Vagina (tissue), 2 donors: ENCODE data around the gene FANCC. TPM values are rescaled to one million over a fixed set of nuclear protein-coding genes. Genes with fewer than 3 reads are reported as not detected.

ENCODE experiments used
- DNase-seq, 2 donors: peaks; one replicate each; pipeline ENCODE4 v3.0.0-alpha.2; 2017; ENCODE audit errors: extremely low spot score in 2 of 2
- H3K27ac ChIP-seq: fragments of 200-600 bp; sonication (generic); one replicate; pipeline ENCODE4 v1.5.1; 2019
- H3K27me3 ChIP-seq: fragments of 200-600 bp; sonication (generic); one replicate; pipeline ENCODE4 v1.5.1; 2019
- H3K36me3 ChIP-seq, 2 donors: fragments of 200-600 bp; sonication (generic); one replicate each; pipeline ENCODE4 v1.5.1; 2017 to 2019
- H3K4me1 ChIP-seq: fragments of 200-600 bp; sonication (generic); one replicate; pipeline ENCODE4 v1.5.1; 2019
- H3K4me3 ChIP-seq, 2 donors: fragments of 200-600 bp; sonication (generic); 1 replicate in 1 of 2; 2 replicates in 1 of 2; pipeline ENCODE4 v1.5.1; 2016 to 2019
- H3K9me3 ChIP-seq: fragments of 200-600 bp; sonication (generic); one replicate; pipeline ENCODE4 v1.5.1; 2019
- CTCF ChIP-seq, 3 experiments: fragments of 450-650 bp in 2 of 3; fragments of 200-600 bp in 1 of 3; sonication (generic) in 1 of 3; IDR thresholded peaks; one replicate each; pipeline ENCODE4 v1.5.1; 2017 to 2019; ENCODE audit warnings: antibody characterized with exemption in 3 of 3, mild to moderate bottlenecking in 2 of 3, moderate library complexity in 2 of 3
- POLR2A ChIP-seq, 2 donors: fragments of 450-650 bp; IDR thresholded peaks; one replicate each; pipeline ENCODE4 v1.6.1; 2017; ENCODE audit warnings: antibody characterized with exemption in 2 of 2, mild to moderate bottlenecking in 2 of 2, moderate library complexity in 2 of 2
- POLR2AphosphoS5 ChIP-seq, 2 donors: sonication (generic); formaldehyde crosslinking; IDR thresholded peaks; one replicate each; pipeline ENCODE4 v1.9.0; 2017; ENCODE audit warnings: antibody characterized with exemption in 2 of 2, mild to moderate bottlenecking in 2 of 2, low read depth in 1 of 2; ENCODE audit not compliant: insufficient read depth in 1 of 2
- intact Hi-C: fragments of 100-400 bp; cut with DNase I; formaldehyde crosslinking; loops from one replicate; pipeline ENCODE4 v1.15.1; 2023
- total RNA-seq: library from RNA; depleted of rRNA; stranded (reverse); fragments of >200 nt; gene quantifications from one replicate; pipeline ENCODE4 v1.2.3, GENCODE V29; 2016

The FANCC gene
- total RNA-seq, 1 donor from 2014 or later, result 17.2 TPM

GRCh38 chr9:95171001-95171400, 146.5 kb downstream of the FANCC start:
- no peaks in the 10 kb centered on the region for H3K36me3 ChIP-seq
- H3K4me1 ChIP-seq, result no peaks in the 10 kb centered on the region
- no peak overlapping the region for H3K4me3 ChIP-seq
- H3K27ac ChIP-seq, result no peak overlapping the region
- H3K27me3 ChIP-seq, result no peaks in the 10 kb centered on the region
- intact Hi-C loops, result no loop called here
- H3K9me3 ChIP-seq, result no peaks in the 10 kb centered on the region
- no peak for DNase-seq
- TF ChIP-seq POLR2AphosphoS5 (IDR thresholded peaks at IDR 0.05; ENCODE audit: insufficient read depth in 1 of 2, low read depth in 1 of 2) (no peak), POLR2A (IDR thresholded peaks at IDR 0.05) (no peak), CTCF (IDR thresholded peaks at IDR 0.05) (no peak)

- intact Hi-C loops, result no loop called here
- no peak for DNase-seq
- Histone ChIP-seq H3K9me3 (no peaks in the 10 kb centered on the region), H3K4me3 (no peak overlapping the region), H3K27me3 (no peaks in the 10 kb centered on the region), H3K4me1 (no peaks in the 10 kb centered on the region), H3K36me3 (no peaks in the 10 kb centered on the region), H3K27ac (no peak overlapping the region)
- peak; percentile 31 to 72 (median 53) for TF ChIP-seq CTCF (IDR thresholded peaks at IDR 0.05)
- TF ChIP-seq POLR2AphosphoS5 (IDR thresholded peaks at IDR 0.05; ENCODE audit: insufficient read depth in 1 of 2, low read depth in 1 of 2), result no peak
Observed at GRCh38 chr9:95167998-95168397, 149.5 kb downstream of the FANCC start.

- Histone ChIP-seq H3K27me3 (no peaks in the 10 kb centered on the region), H3K9me3 (no peaks in the 10 kb centered on the region), H3K27ac (no peak overlapping the region), H3K36me3 (no peaks in the 10 kb centered on the region), H3K4me1 (no peaks in the 10 kb centered on the region), H3K4me3 (no peak overlapping the region)
- TF ChIP-seq POLR2A (IDR thresholded peaks at IDR 0.05) (no peak), POLR2AphosphoS5 (IDR thresholded peaks at IDR 0.05; ENCODE audit: insufficient read depth in 1 of 2, low read depth in 1 of 2) (no peak), CTCF (IDR thresholded peaks at IDR 0.05) (no peak)
- DNase-seq, result no peak
- intact Hi-C loops, result no loop called here
Observed at GRCh38 chr9:95165004-95165403, 152.5 kb downstream of the FANCC start.

- peaks cover 14% of the 10 kb centered on the region for H3K4me1 ChIP-seq
- peak overlapping the region; percentile 44 for H3K27ac ChIP-seq
- no peak for DNase-seq
- H3K36me3 ChIP-seq, result no peaks in the 10 kb centered on the region
- no peaks in the 10 kb centered on the region for H3K9me3 ChIP-seq
- no peak overlapping the region for H3K4me3 ChIP-seq
- TF ChIP-seq POLR2AphosphoS5 (IDR thresholded peaks at IDR 0.05; ENCODE audit: insufficient read depth in 1 of 2, low read depth in 1 of 2) (peak in 1 of 2 donors; percentile 65), POLR2A (IDR thresholded peaks at IDR 0.05) (no peak), CTCF (IDR thresholded peaks at IDR 0.05) (no peak)
- intact Hi-C loops, result no loop called here
- H3K27me3 ChIP-seq, result no peaks in the 10 kb centered on the region
Observed at GRCh38 chr9:95157481-95158151, 159.9 kb downstream of the FANCC start.

GRCh38 chr9:95156074-95156473, 161.4 kb downstream of the FANCC start:
- TF ChIP-seq POLR2A (IDR thresholded peaks at IDR 0.05) (no peak), POLR2AphosphoS5 (IDR thresholded peaks at IDR 0.05; ENCODE audit: insufficient read depth in 1 of 2, low read depth in 1 of 2) (no peak), CTCF (IDR thresholded peaks at IDR 0.05) (no peak)

More at GRCh38 chr9:95156074-95156473, 161.4 kb downstream of the FANCC start:
- Histone ChIP-seq H3K27me3 (no peaks in the 10 kb centered on the region), H3K36me3 (no peaks in the 10 kb centered on the region), H3K9me3 (no peaks in the 10 kb centered on the region), H3K27ac (no peak overlapping the region), H3K4me1 (peaks cover 14% of the 10 kb centered on the region), H3K4me3 (no peak overlapping the region)
- intact Hi-C loops, result no loop called here
- no peak for DNase-seq
